Ishikawa (cell line): ENCODE measurements around the gene CDH2.
A peak's percentile ranks its signal among the peaks of the same experiment; 100 is the strongest.

ENCODE experiments used
- CEBPB ChIP-seq: IDR thresholded peaks from 2 replicates; pipeline ENCODE4 v1.6.1; 2012
- CREB1 ChIP-seq: IDR thresholded peaks from 2 replicates; pipeline ENCODE4 v1.6.1; 2012; ENCODE audit warnings: low read depth
- EGR1 ChIP-seq: IDR thresholded peaks from 2 replicates; pipeline ENCODE4 v1.6.1; 2012
- EP300 ChIP-seq: IDR thresholded peaks from 2 replicates; pipeline ENCODE4 v1.6.1; 2012; ENCODE audit warnings: borderline replicate concordance
- MAX ChIP-seq: IDR thresholded peaks from 2 replicates; pipeline ENCODE4 v1.6.1; 2012
- NFIC ChIP-seq: IDR thresholded peaks from 2 replicates; pipeline ENCODE4 v1.6.1; 2012
- RAD21 ChIP-seq: IDR thresholded peaks from 2 replicates; pipeline ENCODE4 v1.6.1; 2012; ENCODE audit warnings: low read depth
- REST ChIP-seq: IDR thresholded peaks from 2 replicates; pipeline ENCODE4 v1.6.1; 2012; ENCODE audit warnings: low read depth, mild to moderate bottlenecking
- TAF1 ChIP-seq: IDR thresholded peaks from 2 replicates; pipeline ENCODE4 v1.6.1; 2012; ENCODE audit warnings: low read depth, mild to moderate bottlenecking
- TCF12 ChIP-seq: IDR thresholded peaks from 2 replicates; pipeline ENCODE4 v1.6.1; 2012; ENCODE audit warnings: low read depth
- TEAD4 ChIP-seq: IDR thresholded peaks from 2 replicates; pipeline ENCODE4 v1.6.1; 2012
- USF1 ChIP-seq: IDR thresholded peaks from 2 replicates; pipeline ENCODE4 v1.6.1; 2012
- YY1 ChIP-seq: IDR thresholded peaks from 2 replicates; pipeline ENCODE4 v1.6.1; 2012; ENCODE audit warnings: low read depth

GRCh38 chr18:28040211-28040610 is 136.7 kb downstream of the CDH2 start:
- TF ChIP-seq USF1: no peak
- no peak for TF ChIP-seq YY1
- no peak for TF ChIP-seq CREB1
- TF ChIP-seq RAD21: no peak
- no peak for TF ChIP-seq TAF1
- TF ChIP-seq TEAD4: no peak
- no peak for TF ChIP-seq EP300
- TF ChIP-seq EGR1: no peak
- TF ChIP-seq REST: no peak
- TF ChIP-seq MAX: no peak
- TF ChIP-seq TCF12: no peak
- no peak for TF ChIP-seq CEBPB
- peak; percentile 9; the same call in 1 of the 2 replicates for TF ChIP-seq NFIC
